CD4-positive, CD25-positive, alpha-beta regulatory T cell (primary cell): ENCODE results near the gene LHFPL2. TPM values are rescaled to one million over a fixed set of nuclear protein-coding genes. Genes with fewer than 3 reads are reported as not detected.

ENCODE experiments used
- ATAC-seq, 2 donors: fragments of 150-1000 bp; cut with Tn5 transposase; one replicate each; pipeline ENCODE4 v1.10.0; 2021; ENCODE audit warnings: low read depth in 2 of 2, moderate number of reproducible peaks in 2 of 2, moderate library complexity in 1 of 2
- DNase-seq, 3 donors: peaks; one replicate each; pipeline versions ENCODE4 v3.0.0 to v3.0.0-alpha.2; 2012 to 2022; ENCODE audit warnings: mixed read lengths in 1 of 3
- H3K27ac ChIP-seq: one replicate; pipeline ENCODE4 v1.7.0; 2013; ENCODE audit warnings: mild to moderate bottlenecking, low read length; ENCODE audit not compliant: insufficient read depth, poor library complexity, severe bottlenecking
- H3K27me3 ChIP-seq: one replicate; pipeline ENCODE4 v1.7.0; 2013; ENCODE audit warnings: low read length; ENCODE audit not compliant: control insufficient read depth, insufficient read depth
- H3K36me3 ChIP-seq: one replicate; pipeline ENCODE4 v1.7.0; 2013; ENCODE audit warnings: mild to moderate bottlenecking, low read length, moderate library complexity; ENCODE audit not compliant: control insufficient read depth, insufficient read depth
- H3K4me1 ChIP-seq: 2 replicates; pipeline ENCODE4 v1.7.0; 2013; ENCODE audit warnings: mild to moderate bottlenecking, low read length; ENCODE audit not compliant: insufficient read depth, control insufficient read depth, poor library complexity, severe bottlenecking
- H3K4me3 ChIP-seq: one replicate; pipeline ENCODE4 v1.7.0; 2013; ENCODE audit warnings: low read depth, mild to moderate bottlenecking, low read length, moderate library complexity
- H3K9me3 ChIP-seq, 2 experiments: 1 replicate in 1 of 2; 2 replicates in 1 of 2; pipeline ENCODE4 v1.7.0; 2013; ENCODE audit warnings: low read length in 2 of 2, mild to moderate bottlenecking in 1 of 2, moderate library complexity in 1 of 2; ENCODE audit not compliant: control insufficient read depth in 2 of 2
- H3K27ac Mint-ChIP-seq, 3 donors: one replicate each; pipeline ENCODE4 v1.8.0; 2020 to 2022; ENCODE audit warnings: mild to moderate bottlenecking in 3 of 3, mixed read lengths in 3 of 3, moderate library complexity in 2 of 3
- H3K27me3 Mint-ChIP-seq: one replicate; pipeline ENCODE4 v1.8.0; 2022; ENCODE audit warnings: mild to moderate bottlenecking, mixed read lengths
- H3K36me3 Mint-ChIP-seq: one replicate; pipeline ENCODE4 v1.8.0; 2020; ENCODE audit warnings: mixed read lengths
- H3K4me1 Mint-ChIP-seq, 4 donors: one replicate each; pipeline ENCODE4 v1.8.0; 2020 to 2022; ENCODE audit warnings: mixed read lengths in 4 of 4, mild to moderate bottlenecking in 1 of 4
- H3K4me3 Mint-ChIP-seq, 4 donors: one replicate each; pipeline ENCODE4 v1.8.0; 2020 to 2022; ENCODE audit warnings: mild to moderate bottlenecking in 4 of 4, mixed read lengths in 4 of 4, moderate library complexity in 3 of 4
- H3K9me3 Mint-ChIP-seq, 7 donors: one replicate each; pipeline ENCODE4 v1.8.0; 2020 to 2022; ENCODE audit warnings: mixed read lengths in 7 of 7, mild to moderate bottlenecking in 3 of 7, moderate library complexity in 2 of 7
- polyA plus RNA-seq, 4 donors: library from polyadenylated mRNA; unstranded; fragments of 300-500 nt; fragmentation: Illumina TruSeq; gene quantifications; one replicate each; pipeline ENCODE4 v1.2.3, GENCODE V29; 2021
- total RNA-seq: library from RNA; stranded (reverse); gene quantifications from one replicate; pipeline ENCODE4 v1.2.3, GENCODE V29; 2022

LHFPL2 gene
- total and polyA plus RNA-seq, 5 donors from 2014 or later, result 0.11 to 0.47 (median 0.32) TPM

DNA sequence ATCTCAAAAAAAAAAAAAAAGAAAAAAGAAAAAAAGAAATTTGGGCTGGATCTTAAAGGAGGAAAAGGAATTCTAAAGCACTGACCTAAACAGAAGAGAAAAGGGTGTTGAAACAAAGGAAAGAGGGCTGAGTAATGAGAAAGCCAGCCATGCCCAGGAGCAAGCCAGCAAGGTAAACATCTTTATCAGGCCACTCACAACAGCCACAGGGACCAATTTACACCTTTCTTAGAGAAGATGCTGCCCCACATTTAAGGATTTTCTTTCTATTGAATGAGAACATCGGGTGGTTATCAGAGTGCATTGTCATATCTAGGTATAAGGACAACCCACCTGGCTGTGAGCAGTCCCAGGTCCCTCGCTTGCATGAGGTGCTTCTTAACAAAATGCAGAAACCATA, 16.6 kb downstream of the LHFPL2 start:
- Mint-ChIP-seq H3K9me3 (no peaks in the 10 kb centered on the region), H3K27ac (no peak overlapping the region), H3K36me3 (no peaks in the 10 kb centered on the region), H3K4me3 (no peak overlapping the region), H3K27me3 (peaks cover 18% of the 10 kb centered on the region), H3K4me1 (no peaks in the 10 kb centered on the region)
- H3K27me3 ChIP-seq, result no peaks in the 10 kb centered on the region
- H3K36me3 ChIP-seq, result no peaks in the 10 kb centered on the region
- no peaks in the 10 kb centered on the region for H3K4me1 ChIP-seq
- DNase-seq, result no peak
- no peak overlapping the region for H3K27ac ChIP-seq
- H3K4me3 ChIP-seq, result no peak overlapping the region
- H3K9me3 ChIP-seq, result no peaks in the 10 kb centered on the region
- no peak for ATAC-seq

DNA sequence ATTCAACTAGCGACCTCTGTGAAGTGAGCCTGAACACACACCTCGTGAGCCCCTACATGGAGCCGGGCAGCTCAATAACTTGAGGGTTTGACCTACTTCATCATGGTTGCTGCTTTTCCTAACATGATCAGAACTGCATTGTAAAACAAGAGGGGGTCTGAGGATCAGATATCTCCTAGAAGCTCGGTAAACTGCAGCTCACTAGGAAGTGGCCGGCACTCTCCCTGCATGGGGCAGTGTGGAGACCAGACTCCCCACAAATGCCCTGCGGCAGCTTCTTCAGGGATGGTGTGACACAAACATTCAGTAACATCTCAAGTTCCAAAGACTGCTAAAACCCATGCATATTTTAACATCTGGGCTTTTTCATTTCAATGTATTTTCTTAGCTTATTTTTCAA, 18.5 kb downstream of the LHFPL2 start:
- no peaks in the 10 kb centered on the region for H3K36me3 Mint-ChIP-seq

GRCh38 chr5:78629624-78630023, 18.9 kb downstream of the LHFPL2 start:
- H3K4me3 Mint-ChIP-seq, result no peak overlapping the region
- Histone ChIP-seq H3K27ac (no peak overlapping the region), H3K9me3 (no peaks in the 10 kb centered on the region), H3K36me3 (no peaks in the 10 kb centered on the region), H3K4me1 (no peaks in the 10 kb centered on the region), H3K4me3 (no peak overlapping the region), H3K27me3 (no peaks in the 10 kb centered on the region)
- H3K27ac Mint-ChIP-seq, result no peak overlapping the region
- H3K9me3 Mint-ChIP-seq, result no peaks in the 10 kb centered on the region
- DNase-seq (no peak), ATAC-seq (no peak)
- H3K27me3 Mint-ChIP-seq, result peaks cover 18% of the 10 kb centered on the region
- H3K4me1 Mint-ChIP-seq, result no peaks in the 10 kb centered on the region
- no peaks in the 10 kb centered on the region for H3K36me3 Mint-ChIP-seq

More for the DNA sequence above, 18.5 kb downstream of the LHFPL2 start:
- Histone ChIP-seq H3K27me3 (no peaks in the 10 kb centered on the region), H3K9me3 (no peaks in the 10 kb centered on the region), H3K36me3 (no peaks in the 10 kb centered on the region), H3K27ac (no peak overlapping the region), H3K4me3 (no peak overlapping the region), H3K4me1 (no peaks in the 10 kb centered on the region)
- ATAC-seq (no peak), DNase-seq (no peak)
- no peaks in the 10 kb centered on the region for H3K4me1 Mint-ChIP-seq
- H3K9me3 Mint-ChIP-seq, result no peaks in the 10 kb centered on the region
- H3K27ac Mint-ChIP-seq, result no peak overlapping the region
- H3K4me3 Mint-ChIP-seq, result no peak overlapping the region
- H3K27me3 Mint-ChIP-seq, result peaks cover 18% of the 10 kb centered on the region

DNA sequence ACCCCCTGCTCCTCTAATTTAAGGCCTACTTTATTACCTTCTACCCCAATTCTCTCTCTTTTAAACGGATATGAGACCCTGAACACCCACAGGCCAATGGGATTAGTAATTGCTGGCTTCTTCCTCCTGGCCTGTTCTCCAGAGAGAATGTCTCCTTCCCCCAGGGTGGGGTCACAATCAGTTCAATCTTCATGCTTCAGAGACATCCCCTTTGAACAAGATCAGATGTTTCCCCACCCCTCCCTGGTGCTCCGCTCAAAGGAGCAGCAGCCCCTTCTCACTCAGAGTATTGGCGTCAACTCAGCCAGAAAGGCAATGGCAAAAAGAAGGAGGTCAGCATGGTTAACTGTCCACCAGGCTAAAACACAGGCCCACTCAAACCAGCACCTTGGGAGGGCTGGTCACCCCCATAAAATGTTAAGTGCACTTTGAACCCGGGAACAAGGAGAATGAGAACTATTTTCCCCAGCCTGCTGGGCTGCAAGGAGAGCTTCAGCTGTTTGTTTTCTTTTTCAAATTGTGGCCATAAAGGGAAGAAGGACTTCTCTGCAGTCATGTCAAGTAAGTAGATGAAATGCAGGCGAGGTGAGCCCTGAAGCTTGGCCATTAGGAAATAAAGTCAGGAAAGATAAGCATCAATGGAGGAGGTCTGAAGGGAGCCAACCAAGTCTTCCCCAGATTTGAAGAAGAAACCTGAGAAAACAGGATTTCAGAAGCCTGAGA, 20.1 kb downstream of the LHFPL2 start:
- ATAC-seq, result no peak
- Mint-ChIP-seq H3K36me3 (no peaks in the 10 kb centered on the region), H3K27ac (no peak overlapping the region), H3K9me3 (no peaks in the 10 kb centered on the region), H3K4me3 (no peak overlapping the region), H3K4me1 (no peaks in the 10 kb centered on the region), H3K27me3 (peaks cover 18% of the 10 kb centered on the region)
- Histone ChIP-seq H3K4me3 (no peak overlapping the region), H3K4me1 (no peaks in the 10 kb centered on the region), H3K27ac (no peak overlapping the region), H3K27me3 (peaks cover 2% of the 10 kb centered on the region), H3K36me3 (no peaks in the 10 kb centered on the region), H3K9me3 (no peaks in the 10 kb centered on the region)
- DNase-seq, result no peak

DNA sequence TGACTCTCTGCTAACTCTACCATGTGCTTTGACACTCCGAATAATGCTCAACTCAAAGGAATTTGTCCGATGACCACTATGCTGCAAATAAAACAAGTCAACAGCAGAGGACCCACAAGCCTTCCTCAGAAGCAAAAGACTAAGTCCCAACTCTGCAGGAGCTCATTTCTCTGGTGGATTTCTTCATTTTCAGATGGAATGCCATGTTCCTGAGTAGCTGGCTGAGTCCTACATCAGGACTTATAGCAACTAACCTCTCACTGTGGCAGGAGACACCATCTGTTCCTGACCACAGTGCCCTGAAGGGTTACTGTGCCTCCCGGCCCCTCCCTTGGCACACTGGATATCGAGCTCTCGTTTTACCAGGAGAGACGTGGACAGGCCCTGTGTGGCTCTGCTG, 20.8 kb downstream of the LHFPL2 start:
- Mint-ChIP-seq H3K4me3 (no peak overlapping the region), H3K27me3 (peaks cover 18% of the 10 kb centered on the region), H3K36me3 (no peaks in the 10 kb centered on the region), H3K27ac (peak overlapping the region in 2 of 3 donors; percentile 10 to 18), H3K4me1 (no peaks in the 10 kb centered on the region), H3K9me3 (no peaks in the 10 kb centered on the region)
- Histone ChIP-seq H3K9me3 (no peaks in the 10 kb centered on the region), H3K27ac (no peak overlapping the region), H3K4me1 (no peaks in the 10 kb centered on the region), H3K36me3 (no peaks in the 10 kb centered on the region), H3K4me3 (no peak overlapping the region), H3K27me3 (peaks cover 2% of the 10 kb centered on the region)
- ATAC-seq, result no peak
- DNase-seq, result no peak

DNA sequence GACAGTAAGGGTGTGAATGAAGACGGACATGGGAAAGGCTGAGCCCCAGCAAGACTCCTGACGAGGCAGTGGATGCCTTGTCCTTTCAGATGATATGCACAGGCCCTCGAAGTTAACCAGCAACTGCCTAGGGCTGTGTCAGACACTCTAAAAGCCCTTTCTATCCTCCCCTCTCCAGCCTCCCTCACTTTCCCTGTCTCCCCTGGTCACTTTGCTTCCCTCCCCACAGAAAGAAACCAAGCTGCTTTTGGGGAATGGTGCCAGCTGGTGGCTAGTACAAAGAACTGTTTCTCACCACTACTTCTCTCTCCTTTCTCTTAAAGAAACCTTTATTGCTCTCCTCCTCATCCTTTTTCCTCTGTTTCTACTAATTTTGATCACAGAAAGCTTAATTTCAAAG, 21.4 kb downstream of the LHFPL2 start:
- Mint-ChIP-seq H3K4me1 (no peaks in the 10 kb centered on the region), H3K27ac (peak overlapping the region in 1 of 3 donors; percentile 18), H3K4me3 (no peak overlapping the region), H3K9me3 (no peaks in the 10 kb centered on the region), H3K27me3 (peaks cover 15% of the 10 kb centered on the region), H3K36me3 (no peaks in the 10 kb centered on the region)
- H3K4me3 ChIP-seq, result no peak overlapping the region
- no peaks in the 10 kb centered on the region for H3K4me1 ChIP-seq
- no peaks in the 10 kb centered on the region for H3K36me3 ChIP-seq
- H3K9me3 ChIP-seq, result no peaks in the 10 kb centered on the region
- H3K27me3 ChIP-seq, result peaks cover 2% of the 10 kb centered on the region
- ATAC-seq, result no peak
- H3K27ac ChIP-seq, result no peak overlapping the region
- DNase-seq, result no peak

DNA sequence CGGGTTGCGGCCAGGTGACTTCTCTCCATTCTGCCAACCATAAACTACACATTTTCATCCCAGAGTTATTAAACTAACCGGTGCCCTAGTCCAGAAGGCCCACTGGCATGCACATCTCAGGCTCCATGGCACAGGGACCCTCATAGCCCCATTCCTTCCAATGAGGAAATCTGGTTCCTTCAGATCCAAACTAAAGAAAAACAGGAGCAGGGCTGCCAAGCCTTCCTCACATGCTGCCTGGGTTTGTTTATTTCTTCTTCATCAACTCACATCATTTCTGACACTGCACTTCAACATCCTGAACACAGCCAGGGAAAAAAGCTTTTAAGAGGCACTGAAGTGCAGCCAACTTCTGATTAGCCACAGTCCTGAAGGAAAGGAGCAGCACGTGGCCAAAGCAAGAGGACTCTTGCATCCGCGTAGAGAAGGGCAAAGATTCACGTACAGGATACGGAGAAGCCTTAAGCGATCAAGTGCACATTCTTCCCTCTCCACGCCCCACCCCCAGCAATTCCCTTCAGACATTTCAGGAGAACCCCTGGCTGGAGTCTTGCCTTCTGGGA, 22.5 kb downstream of the LHFPL2 start:
- Histone ChIP-seq H3K27me3 (peaks cover 2% of the 10 kb centered on the region), H3K27ac (no peak overlapping the region), H3K9me3 (no peaks in the 10 kb centered on the region), H3K4me1 (no peaks in the 10 kb centered on the region), H3K36me3 (no peaks in the 10 kb centered on the region), H3K4me3 (no peak overlapping the region)
- DNase-seq (no peak), ATAC-seq (no peak)
- H3K4me3 Mint-ChIP-seq, result no peak overlapping the region
- H3K9me3 Mint-ChIP-seq, result peaks cover 0 to 1% (median 0%) of the 10 kb centered on the region in 7 donors
- H3K27me3 Mint-ChIP-seq, result peaks cover 14% of the 10 kb centered on the region
- H3K4me1 Mint-ChIP-seq, result no peaks in the 10 kb centered on the region
- H3K36me3 Mint-ChIP-seq, result no peaks in the 10 kb centered on the region
- no peak overlapping the region for H3K27ac Mint-ChIP-seq

GRCh38 chr5:78624992-78625391, 23.6 kb downstream of the LHFPL2 start:
- peaks cover 11% of the 10 kb centered on the region for H3K27me3 Mint-ChIP-seq
- Histone ChIP-seq H3K27ac (no peak overlapping the region), H3K4me1 (no peaks in the 10 kb centered on the region), H3K27me3 (peaks cover 2% of the 10 kb centered on the region), H3K9me3 (no peaks in the 10 kb centered on the region), H3K4me3 (no peak overlapping the region), H3K36me3 (no peaks in the 10 kb centered on the region)
- H3K4me3 Mint-ChIP-seq, result no peak overlapping the region
- H3K36me3 Mint-ChIP-seq, result no peaks in the 10 kb centered on the region
- DNase-seq (no peak), ATAC-seq (no peak)
- H3K27ac Mint-ChIP-seq, result no peak overlapping the region
- H3K4me1 Mint-ChIP-seq, result no peaks in the 10 kb centered on the region
- peaks cover 0 to 7% (median 0%) of the 10 kb centered on the region in 7 donors for H3K9me3 Mint-ChIP-seq
